HG02588 (cell line): Measurements from ENCODE around the gene PITPNB.

Source experiments
- ATAC-seq: cut with Tn5 transposase; IDR thresholded peaks from one replicate; pipeline ENCODE4 v1.9.1; 2021; ENCODE audit warnings: mild to moderate bottlenecking, moderate library complexity; ENCODE audit not compliant: unreplicated experiment

The PITPNB gene

DNA sequence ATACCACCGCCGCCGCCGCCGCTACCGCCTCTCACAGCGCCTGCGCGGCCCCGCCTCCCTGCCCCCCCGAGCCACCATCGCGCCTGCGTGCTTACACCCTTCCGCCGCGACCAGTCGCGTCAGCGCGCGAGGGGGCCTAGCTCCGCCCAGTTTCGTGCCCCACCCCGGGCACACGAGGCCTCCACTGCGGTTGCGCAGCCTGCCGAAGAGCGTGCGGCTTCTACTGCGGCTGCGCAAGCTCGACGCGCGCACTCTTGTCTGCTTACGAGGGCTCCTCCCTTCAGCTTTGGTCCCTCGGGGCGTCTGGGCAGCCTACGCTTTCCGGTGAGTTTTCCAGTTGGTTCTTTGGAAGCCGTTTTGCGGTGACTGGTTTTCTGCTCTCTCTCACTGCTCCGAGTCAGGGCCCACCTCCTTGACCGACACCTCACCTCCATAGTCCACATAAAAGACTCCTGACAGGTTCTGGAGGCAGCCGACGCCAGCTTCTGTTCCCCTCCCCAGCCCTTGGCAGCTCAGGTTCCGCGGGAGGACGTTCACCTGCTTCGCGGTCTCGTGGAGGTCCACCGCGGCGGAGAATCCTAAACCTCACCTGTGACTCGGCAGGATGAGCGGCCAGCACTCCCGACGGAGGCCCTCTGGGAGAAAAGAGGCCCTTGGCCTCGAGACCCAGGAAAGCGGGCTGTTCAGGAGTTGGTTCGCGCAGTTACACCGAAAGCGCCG lies at the start of gene PITPNB:
Gene PITPNB, minus strand, starts transcription at position 35 of the 720 bp plus-strand sequence. CDS start 65 bp downstream, outside the sequence.
- peak; percentile 74 for ATAC-seq

- no peak for ATAC-seq
These were observed 47.4 kb upstream of the PITPNB start for GRCh38 chr22:27966168-27967064.

GRCh38 chr22:27962268-27963044 lies 43.4 kb upstream of the PITPNB start:
- ATAC-seq: no peak

- ATAC-seq: no peak
These were observed 42.6 kb upstream of the PITPNB start for GRCh38 chr22:27961680-27962079.

DNA sequence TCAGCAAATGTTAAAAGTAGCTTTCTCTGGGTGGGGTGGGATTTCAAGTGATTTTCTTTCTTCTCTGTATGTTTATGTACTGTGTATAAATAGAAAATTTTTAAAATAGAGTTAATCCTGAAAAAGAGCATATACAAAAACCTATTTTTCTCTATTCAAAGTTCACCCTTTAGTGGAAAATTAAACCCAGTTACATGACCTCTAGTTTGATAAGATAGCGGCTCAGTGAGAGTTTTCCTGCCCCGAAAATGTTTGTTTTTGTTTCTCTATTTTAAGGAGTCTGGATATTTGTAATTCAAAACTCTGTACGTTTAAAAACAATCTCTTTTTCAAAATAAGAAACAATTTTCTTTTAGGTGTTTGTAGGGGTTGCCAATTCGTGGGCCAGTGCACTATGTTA lies 42.1 kb upstream of the PITPNB start:
- ATAC-seq: no peak

GRCh38 chr22:27959335-27960090 lies 40.5 kb upstream of the PITPNB start:
- ATAC-seq: no peak

DNA sequence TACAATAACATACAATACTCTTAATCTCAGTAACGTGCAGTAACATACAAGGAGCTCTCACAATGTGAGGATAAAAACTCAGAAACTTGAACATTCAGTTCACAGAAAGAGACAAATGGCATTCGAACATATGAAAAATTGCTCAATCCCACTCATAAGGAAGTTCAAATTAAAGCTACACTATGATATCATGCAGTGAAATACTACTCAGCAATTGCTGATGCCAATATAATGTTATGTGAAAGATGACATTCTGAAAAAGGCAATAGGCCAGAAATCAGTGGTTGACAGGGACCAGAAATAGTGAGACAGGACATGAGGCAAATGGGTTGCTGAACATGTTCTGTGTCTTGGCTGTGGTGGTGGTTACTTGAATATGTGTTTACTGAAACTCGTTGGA lies 33.7 kb upstream of the PITPNB start:
- ATAC-seq: no peak

DNA sequence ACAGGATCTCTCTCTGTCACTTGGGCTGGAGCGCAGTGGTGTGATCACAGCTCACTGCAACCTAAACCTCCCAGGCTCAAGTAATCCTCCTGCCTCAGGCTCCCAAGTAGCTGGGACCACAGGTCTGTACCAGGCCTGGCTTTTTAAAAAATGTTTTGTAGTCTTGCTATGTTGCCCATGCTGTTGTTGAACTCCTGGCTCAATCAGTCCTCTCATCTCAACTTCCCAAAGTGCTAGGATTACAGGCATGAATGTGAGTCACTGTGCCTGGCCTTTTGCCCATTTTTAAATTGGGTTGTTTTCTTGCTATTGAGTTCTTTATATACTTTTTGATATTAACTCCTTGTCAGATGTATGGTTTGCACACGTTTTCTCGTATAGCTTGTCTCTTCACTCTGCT lies 33.0 kb upstream of the PITPNB start:
- no peak for ATAC-seq

DNA sequence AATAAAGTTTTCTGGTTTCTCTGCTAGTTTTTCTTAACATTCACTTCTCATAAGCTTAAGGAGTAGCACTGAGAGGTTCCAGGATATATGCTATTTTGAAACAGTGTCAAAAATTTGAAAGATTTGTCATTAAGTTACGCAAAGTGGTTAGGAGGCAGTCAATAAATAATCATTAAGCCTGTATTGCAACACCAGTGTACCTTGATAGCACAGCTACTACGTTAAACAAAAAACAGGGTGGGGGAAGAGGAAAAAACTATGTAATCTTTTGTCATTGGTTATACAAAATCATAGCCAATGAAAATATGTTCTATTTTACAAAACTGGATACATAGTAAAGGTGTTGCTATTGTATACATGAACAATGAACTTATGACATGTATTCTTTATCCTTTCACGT lies 30.4 kb upstream of the PITPNB start:
- ATAC-seq: no peak

DNA sequence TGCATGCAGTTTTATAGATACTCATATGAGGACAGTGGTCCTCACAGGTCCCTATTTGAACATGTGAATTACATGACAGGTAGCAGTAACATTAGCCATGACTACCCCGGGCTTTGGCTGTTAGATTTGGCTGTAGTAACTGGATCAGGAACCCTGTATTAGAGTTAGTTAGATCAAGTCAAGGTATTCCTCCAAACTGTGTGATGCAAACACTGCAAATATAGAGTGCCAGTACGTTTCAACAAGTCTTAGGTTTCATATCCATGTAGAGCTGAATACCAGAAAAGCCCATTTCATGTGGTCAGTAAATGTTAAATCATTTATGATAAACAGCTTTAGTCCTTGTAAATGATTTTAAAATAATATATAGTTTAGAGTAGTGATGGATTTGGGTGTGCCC lies 29.5 kb upstream of the PITPNB start:
- ATAC-seq: no peak

GRCh38 chr22:27947448-27947847 lies 28.4 kb upstream of the PITPNB start:
- no peak for ATAC-seq

DNA sequence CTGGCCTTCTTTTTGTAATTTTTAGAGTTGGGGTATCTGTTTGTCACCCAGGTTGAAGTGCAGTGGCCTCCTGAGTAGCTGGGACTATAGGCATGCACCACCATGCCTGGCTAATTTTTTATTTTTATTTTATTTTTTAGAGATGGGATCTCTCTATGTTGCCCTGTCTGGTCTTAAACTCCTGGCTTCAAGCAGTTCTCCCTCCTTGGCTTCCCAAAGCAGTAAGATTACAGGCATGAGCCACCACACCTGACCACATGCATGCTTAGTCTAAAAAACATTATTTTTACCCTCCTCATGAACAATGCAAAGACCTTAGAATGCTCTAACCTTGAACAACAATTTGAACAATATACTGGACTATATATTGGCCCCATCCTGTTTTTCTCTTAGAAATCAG lies 22.1 kb upstream of the PITPNB start:
- ATAC-seq: no peak

DNA sequence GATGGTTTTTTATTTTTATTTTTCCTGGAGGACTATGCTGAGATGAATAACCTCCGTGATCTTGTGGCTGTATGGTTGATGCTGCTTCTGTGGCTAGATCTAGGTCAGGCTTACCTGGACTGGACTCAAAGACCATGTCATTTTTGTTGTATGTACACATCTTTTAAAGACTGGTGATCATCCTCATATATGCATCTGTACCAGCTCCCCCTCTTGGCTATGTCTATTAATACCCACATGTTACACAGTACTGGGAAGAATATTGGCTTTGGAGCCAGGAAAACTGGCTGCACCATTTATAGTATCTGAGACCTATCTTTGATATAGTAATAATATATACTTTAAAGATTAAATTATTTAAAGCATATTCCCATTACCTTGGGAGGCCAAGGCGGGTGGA lies 18.4 kb upstream of the PITPNB start:
- ATAC-seq: no peak

DNA sequence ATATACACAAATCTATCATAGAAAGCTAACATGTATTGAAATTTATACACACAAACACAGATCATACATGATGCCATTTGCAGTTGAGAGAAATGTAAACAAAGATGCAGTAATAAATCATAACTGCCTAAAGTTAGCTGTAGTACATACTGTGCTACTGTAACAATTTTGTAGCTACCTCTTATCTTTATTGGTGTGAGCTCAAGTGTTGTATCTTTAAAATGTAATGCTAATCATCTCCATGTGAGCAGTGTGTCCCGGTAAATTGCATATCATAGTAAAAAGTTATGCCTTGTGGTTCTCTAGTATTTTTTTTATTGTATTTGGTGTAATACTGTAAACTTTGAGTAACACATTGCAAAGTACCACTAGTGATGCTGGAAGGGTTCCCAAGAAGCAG lies 16.8 kb upstream of the PITPNB start:
- ATAC-seq: no peak

DNA sequence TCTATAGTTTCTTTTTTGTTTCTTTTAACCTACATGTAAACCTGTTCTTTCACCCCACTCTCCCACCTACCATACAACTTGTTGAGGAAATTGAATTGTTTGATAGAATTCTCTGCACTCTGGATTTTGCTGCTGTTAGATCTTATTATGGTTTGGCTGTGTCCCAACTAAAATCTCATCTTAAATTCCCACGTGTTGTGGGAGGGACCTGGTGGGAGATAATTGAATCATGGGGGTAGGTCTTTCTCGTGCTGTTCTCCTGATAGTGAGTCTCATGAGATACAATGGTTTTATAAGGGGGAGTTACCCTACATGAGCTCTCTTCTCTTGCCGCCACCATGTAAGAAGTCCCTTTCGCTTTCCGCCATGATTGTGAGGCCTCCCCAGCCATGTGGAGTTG lies 15.0 kb upstream of the PITPNB start:
- no peak for ATAC-seq

DNA sequence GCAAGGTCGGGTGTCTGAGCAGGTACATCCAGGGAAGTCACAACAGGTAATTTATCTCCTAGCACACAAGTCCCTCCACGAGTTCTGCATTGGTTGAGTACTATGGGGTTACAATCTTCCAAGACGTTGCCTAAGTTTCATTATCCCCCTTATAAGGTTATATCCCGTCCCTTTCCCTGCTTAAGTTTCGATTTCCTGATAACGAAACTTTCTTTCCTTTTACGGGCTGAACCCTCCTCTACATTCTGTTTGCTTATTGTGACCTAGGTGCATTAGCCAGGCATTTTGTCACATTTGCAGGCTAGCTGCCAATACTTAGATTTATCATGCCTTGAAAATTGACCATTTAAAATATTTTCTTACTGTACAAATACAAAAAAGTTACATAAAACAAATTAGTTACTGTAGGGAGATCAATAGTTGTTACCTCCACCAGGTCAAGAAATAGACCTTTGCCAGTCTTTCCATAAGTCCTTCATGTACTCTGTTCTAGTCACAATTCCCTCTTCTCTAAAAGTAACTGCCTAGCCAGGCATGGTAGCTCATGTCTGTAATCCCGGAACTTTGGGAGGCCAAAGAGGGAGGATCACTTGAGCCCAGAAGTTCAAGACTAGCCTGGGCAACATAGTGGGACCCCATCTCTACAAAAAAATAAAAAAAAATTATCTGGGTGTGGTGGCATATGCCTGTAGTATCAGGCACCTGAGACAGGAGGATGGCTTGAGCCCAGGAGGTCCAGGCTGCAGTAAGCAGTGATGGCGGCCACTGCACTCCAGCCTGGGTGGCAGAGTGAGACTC lies 14.3 kb upstream of the PITPNB start:
- no peak for ATAC-seq

- no peak for ATAC-seq
These were observed 11.4 kb upstream of the PITPNB start for GRCh38 chr22:27930331-27931060.

DNA sequence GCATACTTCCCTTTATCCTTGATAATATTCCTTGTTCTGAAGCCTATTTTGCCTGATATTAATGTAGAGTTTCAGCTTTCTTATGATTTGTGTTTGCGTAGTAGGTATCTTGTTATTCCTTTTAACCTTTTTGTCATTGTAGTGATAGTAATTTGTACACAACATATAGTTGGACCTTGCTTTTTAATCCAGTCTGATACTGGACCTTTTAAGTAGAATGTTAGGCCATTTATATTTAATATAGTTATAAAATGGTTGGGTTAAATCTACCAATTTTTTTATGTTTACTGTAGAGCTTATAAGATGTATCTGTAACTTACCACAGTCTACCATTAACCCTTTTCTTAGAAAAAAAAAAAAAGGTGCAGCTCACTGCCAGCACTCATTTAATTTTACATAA lies 8.6 kb upstream of the PITPNB start:
- no peak for ATAC-seq

- no peak for ATAC-seq
These were observed 6.3 kb upstream of the PITPNB start for GRCh38 chr22:27925331-27925730.
